Activated CD8-positive, alpha-beta memory T cell treated with anti-CD3 and anti-CD28 coated beads for 24 hours (primary cell): Measurements from ENCODE around the gene MAGI3.
"Not testable (repeated sequence)": the region's sequence is repeated elsewhere in the genome, so short reads cannot be mapped to it uniquely, and the experiment has no call there.

Experiments used
- DNase-seq: peaks from one replicate; pipeline ENCODE4 v3.0.0-alpha.2; 2020

MAGI3 gene

DNA sequence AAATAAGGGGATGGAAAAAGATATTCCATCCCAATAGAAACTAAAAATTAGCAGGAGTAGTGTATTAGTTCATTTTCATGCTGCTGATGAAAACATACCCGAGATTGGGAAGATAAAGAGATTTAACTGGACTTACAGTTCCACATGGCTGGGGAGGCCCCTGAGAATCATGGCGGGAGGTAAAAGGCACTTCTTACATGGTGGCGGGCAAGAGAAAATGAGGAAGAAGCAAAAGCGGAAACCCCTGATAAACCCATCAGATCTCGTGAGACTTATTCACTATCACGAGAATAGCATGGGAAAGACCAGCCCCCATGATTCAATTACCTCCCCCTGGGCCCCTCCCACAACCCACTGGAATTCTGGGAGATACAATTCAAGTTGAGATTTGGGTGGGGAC, 327.2 kb downstream of the MAGI3 start:
- not testable (repeated sequence) for DNase-seq

DNA sequence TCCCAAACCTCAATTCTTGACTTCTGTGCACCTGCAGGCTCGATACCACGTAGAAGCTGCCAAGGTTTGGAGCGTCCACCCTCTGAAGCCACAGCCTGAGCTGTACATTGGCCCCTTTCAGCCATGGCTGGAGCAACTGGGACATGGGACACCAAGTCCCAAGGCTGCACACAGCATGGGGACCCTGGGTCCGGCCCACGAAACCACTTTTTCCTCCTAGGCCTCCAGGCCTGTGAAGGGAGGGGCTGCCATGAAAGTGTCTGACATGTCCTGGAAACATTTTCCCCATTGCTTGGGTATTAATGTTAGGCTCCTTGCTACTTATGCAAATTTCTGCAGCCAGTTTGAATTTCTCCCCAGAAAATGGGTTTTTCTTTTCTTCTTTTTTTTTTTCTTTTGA, 328.3 kb downstream of the MAGI3 start:
- DNase-seq: not testable (repeated sequence)

DNA sequence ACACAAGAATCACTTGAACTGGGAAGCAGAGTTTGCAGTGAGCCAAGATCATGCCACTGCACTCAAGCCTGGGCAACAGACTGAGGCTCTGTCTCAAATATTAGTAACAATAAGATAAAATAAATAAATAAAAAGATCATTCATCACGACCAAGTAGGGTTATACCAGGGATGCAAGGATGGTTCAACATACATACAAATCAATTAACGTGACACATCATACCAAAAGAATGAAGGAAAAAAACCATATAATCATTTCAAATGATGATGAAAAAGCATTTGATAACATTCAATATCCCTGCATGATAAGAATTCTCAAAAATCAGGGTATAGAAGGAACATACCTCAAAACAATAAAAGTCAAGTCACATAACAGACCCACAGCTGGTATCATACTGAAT, 330.7 kb downstream of the MAGI3 start:
- DNase-seq: no peak

DNA sequence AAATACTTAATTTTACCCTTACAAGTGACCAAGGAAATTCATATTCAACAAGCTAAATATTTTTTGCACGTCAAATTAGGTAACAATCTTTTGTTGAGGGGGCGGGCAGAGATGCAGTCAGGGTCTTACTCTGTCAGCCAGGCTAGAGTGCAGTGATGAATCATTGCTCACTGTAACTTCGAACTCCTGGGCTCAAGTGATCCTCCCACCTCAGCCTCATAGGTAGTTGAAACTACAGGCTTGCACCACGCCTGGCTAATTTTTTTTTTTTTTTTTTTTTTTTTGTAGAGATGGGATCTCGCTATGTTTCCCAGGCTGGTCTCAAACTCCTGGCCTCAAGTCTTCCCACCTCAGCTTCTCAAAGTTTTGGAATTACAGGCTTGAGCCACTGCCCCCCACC, 342.5 kb downstream of the MAGI3 start:
- DNase-seq: no peak

DNA sequence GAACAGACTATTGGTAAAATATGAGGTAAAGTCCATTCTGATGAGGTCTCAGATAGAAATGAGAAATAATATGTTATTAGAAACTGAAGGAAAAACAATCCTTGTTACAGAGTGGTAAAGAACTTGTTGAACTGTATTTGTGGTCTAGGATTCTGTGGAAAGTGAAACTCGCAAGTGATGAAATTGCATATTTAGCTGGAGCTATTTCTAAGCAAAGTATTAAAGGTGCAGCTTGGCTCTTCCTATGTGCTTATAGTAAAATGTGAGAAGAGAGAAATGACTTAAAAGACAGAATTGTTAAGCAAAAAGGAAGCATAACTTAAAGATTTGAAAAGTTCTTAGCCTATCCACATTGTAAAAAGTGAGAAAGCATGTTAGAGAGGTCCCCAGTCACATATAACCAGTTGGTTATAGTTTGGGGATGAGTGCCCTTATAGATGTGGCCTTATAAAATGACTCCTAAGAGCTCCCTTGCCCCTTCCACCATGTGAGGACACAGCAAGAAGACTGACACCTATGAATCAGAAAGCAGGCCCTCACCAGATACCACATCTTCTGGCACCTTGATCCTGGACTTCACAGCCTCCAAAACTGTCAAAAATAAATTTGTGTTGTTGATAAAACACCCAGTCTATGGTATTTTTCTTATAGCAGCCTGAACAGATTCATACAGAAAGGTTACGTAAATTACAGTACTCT, 344.2 kb downstream of the MAGI3 start:
- DNase-seq: no peak
